ENCODE results near the gene ABCC11.

DNA sequence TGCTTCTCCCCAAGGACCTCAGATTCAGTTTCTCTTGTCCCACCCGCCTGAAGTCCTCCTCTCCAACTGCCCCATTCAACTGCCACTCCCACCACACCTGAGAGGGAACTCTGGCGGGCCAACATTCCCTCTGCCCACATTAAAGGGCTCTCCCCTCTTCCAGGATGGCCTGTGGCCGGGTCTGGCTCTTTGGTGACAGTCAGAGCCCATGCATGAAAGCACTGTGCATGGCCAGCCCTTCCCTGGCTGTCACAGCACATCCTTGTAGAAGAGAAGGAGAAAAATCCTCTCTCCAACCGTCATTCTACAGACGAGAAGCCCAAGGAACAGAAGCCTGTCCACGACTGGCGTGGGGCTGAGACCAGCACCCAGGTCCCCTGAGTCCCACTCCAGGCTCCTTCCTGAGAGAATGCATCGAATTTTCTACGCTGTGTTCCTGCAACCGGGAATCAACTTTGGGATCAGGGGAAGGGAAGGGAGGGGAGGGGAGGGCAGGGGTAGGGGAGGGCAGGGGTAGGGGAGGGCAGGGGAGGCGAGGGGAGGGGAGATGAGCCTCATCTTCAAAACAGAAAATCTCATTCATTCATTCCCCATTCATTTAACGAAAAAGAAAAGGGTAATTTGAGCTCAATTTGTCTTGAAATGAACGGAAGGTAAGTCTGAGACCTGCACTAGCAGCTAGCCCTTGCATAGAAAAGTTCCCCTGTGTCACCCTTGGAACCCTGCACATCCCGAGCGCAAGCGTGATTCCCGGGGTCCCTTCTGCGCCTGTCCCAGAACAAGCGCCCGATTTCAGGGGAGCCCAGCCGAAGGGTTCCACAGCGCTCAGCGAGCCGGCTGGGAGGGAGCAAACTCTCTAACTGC, 91.2 kb downstream of the ABCC11 start, which contains the start of gene ABCC12:
- TF ChIP-seq, protein P1, sequence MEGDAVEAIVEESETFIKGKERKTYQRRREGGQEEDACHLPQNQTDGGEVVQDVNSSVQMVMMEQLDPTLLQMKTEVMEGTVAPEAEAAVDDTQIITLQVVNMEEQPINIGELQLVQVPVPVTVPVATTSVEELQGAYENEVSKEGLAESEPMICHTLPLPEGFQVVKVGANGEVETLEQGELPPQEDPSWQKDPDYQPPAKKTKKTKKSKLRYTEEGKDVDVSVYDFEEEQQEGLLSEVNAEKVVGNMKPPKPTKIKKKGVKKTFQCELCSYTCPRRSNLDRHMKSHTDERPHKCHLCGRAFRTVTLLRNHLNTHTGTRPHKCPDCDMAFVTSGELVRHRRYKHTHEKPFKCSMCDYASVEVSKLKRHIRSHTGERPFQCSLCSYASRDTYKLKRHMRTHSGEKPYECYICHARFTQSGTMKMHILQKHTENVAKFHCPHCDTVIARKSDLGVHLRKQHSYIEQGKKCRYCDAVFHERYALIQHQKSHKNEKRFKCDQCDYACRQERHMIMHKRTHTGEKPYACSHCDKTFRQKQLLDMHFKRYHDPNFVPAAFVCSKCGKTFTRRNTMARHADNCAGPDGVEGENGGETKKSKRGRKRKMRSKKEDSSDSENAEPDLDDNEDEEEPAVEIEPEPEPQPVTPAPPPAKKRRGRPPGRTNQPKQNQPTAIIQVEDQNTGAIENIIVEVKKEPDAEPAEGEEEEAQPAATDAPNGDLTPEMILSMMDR (conservative IDR thresholded peaks at IDR 0.05; ENCODE audit: low read depth in 2 of 2): no peak
- no peak for TF ChIP-seq ZNF462 (CRISPR knock-in tag; IDR thresholded peaks at IDR 0.05)
- TF ChIP-seq EZH2phosphoT487 (IDR thresholded peaks at IDR 0.05; ENCODE audit: unreplicated experiment): no peak
- no peak for TF ChIP-seq CREB1 (CRISPR knock-in tag; IDR thresholded peaks at IDR 0.05; ENCODE audit: low read depth)
- TF ChIP-seq POLR2AphosphoS5 (IDR thresholded peaks at IDR 0.05; ENCODE audit: low read depth): no peak
- no peak for TF ChIP-seq JUNB (IDR thresholded peaks at IDR 0.05; ENCODE audit: unreplicated experiment)
- no peak for TF ChIP-seq EZH2 (IDR thresholded peaks at IDR 0.05; ENCODE audit: low read depth, unreplicated experiment)
- TF ChIP-seq REST (IDR thresholded peaks at IDR 0.05; ENCODE audit: unreplicated experiment): no peak
- no peak for TF ChIP-seq ZNF114 (CRISPR knock-in tag; IDR thresholded peaks at IDR 0.05)
